ENCODE data around the gene ZNF593.

ZNF593 gene

DNA sequence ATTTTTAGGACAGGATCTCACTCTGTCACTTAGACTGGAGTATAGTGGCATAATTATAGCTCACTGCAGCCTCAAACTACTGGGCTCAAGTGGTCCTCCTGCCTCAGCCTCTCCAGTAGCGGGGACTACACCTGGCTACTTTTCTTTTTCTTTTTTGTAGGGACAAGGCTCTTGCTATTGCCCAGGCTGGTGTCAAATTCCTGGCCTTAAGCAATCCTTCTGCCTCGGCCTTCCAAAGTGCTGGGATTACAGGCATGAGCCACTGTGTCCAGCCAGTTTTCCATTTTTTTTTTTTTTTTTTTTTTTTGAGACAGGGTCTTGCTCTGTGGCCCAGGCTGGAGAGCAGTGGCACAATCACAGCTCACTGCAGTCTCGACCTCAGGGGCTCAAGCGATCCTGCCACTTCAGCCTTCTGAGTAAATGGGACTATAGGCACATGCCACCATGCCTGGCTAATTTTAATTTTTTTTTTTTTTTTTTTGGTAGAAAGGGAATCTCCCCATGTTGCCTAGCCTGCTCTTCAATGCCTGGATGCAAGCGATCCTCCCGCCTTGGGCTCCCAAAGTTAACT is 43.7 kb downstream of the ZNF593 start:
- no peak for DNase-seq

DNA sequence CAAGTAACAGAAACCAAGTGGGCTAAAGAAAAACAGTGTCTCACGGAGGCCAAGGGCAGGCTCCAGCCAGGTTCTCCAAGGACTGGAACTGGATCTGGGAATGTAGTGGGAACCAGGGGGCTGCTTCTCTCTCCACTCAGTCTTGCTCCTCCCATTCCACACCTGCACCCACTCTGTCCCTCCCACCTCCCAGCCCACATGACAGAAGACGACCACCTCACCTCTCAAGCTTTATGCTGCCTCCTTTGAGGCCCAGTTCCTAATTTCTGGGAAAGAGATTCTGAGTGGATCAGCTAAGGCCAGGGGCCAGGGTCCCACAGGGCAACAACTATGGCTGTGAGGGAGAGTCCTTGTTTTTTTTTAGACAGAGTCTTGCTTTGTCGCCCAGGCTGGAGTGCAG is 45.5 kb downstream of the ZNF593 start:
- DNase-seq, result no peak

- DNase-seq, result no peak
These were observed 49.3 kb downstream of the ZNF593 start for GRCh38 chr1:26218906-26219494.

Measured in inflammatory macrophage treated with lipopolysaccharide for 4 hours (primary cell).